Transverse colon (tissue), 3 donors: ENCODE measurements around the gene NFIA.

Source experiments
- POLR2A ChIP-seq: fragments of 450-650 bp; IDR thresholded peaks from one replicate; pipeline ENCODE4 v1.6.1; 2016; ENCODE audit warnings: antibody characterized with exemption, mild to moderate bottlenecking, moderate library complexity
- TF ChIP-seq, protein P1 (sequence below), 5 experiments: fragments of 200-600 bp in 3 of 5; fragments of 450-650 bp in 2 of 5; sonication (generic) in 3 of 5; IDR thresholded peaks; 1 replicate in 2 of 5; 2 replicates in 3 of 5; pipeline ENCODE4 v1.5.1; 2016 to 2017; ENCODE audit warnings: antibody characterized with exemption in 5 of 5, inconsistent platforms in 3 of 5, mild to moderate bottlenecking in 2 of 5, moderate library complexity in 1 of 5

DNA sequence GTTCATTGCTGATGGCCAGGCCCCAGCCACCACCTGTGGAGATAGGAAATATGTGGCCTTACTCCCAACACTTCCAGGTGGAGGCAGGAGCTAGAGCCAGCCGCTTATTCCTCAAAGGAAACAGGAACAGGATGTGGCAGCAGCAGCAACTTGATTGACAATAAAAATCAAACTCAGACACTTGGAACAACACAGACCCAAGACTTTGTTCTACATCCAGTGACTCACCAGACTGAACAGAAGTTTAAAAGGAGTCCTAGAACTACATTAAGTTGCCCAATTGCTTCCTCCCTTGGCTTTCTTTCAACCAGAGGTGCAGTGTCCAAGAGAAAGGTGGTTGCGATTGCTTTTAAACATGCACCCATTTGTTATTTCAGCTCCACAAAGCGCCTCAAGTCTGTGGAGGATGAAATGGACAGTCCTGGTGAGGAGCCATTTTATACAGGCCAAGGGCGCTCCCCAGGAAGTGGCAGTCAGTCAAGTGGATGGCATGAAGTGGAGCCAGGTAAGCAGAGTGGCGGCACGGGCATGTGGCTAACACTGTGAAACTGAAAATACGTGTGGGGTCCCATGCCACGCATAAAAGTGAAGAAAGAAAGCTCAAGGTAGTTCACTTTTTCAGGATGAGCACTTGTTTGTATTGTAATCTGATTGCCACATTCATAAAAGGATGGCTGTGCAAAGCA, 276.6 kb downstream of the NFIA start:
- no peak for TF ChIP-seq POLR2A
- TF ChIP-seq, protein P1, sequence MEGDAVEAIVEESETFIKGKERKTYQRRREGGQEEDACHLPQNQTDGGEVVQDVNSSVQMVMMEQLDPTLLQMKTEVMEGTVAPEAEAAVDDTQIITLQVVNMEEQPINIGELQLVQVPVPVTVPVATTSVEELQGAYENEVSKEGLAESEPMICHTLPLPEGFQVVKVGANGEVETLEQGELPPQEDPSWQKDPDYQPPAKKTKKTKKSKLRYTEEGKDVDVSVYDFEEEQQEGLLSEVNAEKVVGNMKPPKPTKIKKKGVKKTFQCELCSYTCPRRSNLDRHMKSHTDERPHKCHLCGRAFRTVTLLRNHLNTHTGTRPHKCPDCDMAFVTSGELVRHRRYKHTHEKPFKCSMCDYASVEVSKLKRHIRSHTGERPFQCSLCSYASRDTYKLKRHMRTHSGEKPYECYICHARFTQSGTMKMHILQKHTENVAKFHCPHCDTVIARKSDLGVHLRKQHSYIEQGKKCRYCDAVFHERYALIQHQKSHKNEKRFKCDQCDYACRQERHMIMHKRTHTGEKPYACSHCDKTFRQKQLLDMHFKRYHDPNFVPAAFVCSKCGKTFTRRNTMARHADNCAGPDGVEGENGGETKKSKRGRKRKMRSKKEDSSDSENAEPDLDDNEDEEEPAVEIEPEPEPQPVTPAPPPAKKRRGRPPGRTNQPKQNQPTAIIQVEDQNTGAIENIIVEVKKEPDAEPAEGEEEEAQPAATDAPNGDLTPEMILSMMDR (IDR thresholded peaks at IDR 0.05) = no peak
